GM21576 (cell line): ENCODE data around the gene BCLAF1.

Experiments used
- ATAC-seq: cut with Tn5 transposase; IDR thresholded peaks from one replicate; pipeline ENCODE4 v1.9.1; 2021; ENCODE audit warnings: mild to moderate bottlenecking, moderate library complexity; ENCODE audit not compliant: unreplicated experiment

BCLAF1 gene

GRCh38 chr6:136289579-136290409, at the start of gene BCLAF1:
Gene BCLAF1, minus strand, starts transcription at chr6:136289846. Its CDS starts 9,980 bp downstream, at chr6:136279866.
- ATAC-seq, result peak; percentile 93

GRCh38 chr6:136338486-136338885, 48.8 kb upstream of the BCLAF1 start:
- no peak for ATAC-seq

- ATAC-seq, result no peak
Observed at GRCh38 chr6:136337606-136338005, 48.0 kb upstream of the BCLAF1 start.

GRCh38 chr6:136337121-136337520, 47.5 kb upstream of the BCLAF1 start:
- ATAC-seq, result no peak

- ATAC-seq, result no peak
Observed at GRCh38 chr6:136335736-136336363, 46.2 kb upstream of the BCLAF1 start.

GRCh38 chr6:136334853-136335252, 45.2 kb upstream of the BCLAF1 start:
- no peak for ATAC-seq

- ATAC-seq, result no peak
Observed at GRCh38 chr6:136334465-136334846, 44.8 kb upstream of the BCLAF1 start.

- no peak for ATAC-seq
Observed at GRCh38 chr6:136333824-136334464, 44.3 kb upstream of the BCLAF1 start.

- no peak for ATAC-seq
Observed at GRCh38 chr6:136331461-136331860, 41.8 kb upstream of the BCLAF1 start.

- no peak for ATAC-seq
Observed at GRCh38 chr6:136330634-136331033, 41.0 kb upstream of the BCLAF1 start.

- no peak for ATAC-seq
Observed at GRCh38 chr6:136326038-136326553, 36.5 kb upstream of the BCLAF1 start.

GRCh38 chr6:136324686-136325380, 35.2 kb upstream of the BCLAF1 start:
- no peak for ATAC-seq

- ATAC-seq, result no peak
Observed at GRCh38 chr6:136323431-136324112, 33.9 kb upstream of the BCLAF1 start.

- no peak for ATAC-seq
Observed at GRCh38 chr6:136319732-136320131, 30.1 kb upstream of the BCLAF1 start.

- ATAC-seq, result no peak
Observed at GRCh38 chr6:136318676-136319075, 29.0 kb upstream of the BCLAF1 start.

- no peak for ATAC-seq
Observed at GRCh38 chr6:136317971-136318370, 28.3 kb upstream of the BCLAF1 start.

- ATAC-seq, result peak; percentile 73
Observed at GRCh38 chr6:136317021-136317694, 27.5 kb upstream of the BCLAF1 start.

GRCh38 chr6:136315594-136315993, 25.9 kb upstream of the BCLAF1 start:
- no peak for ATAC-seq

GRCh38 chr6:136312975-136313374, 23.3 kb upstream of the BCLAF1 start:
- ATAC-seq, result no peak

GRCh38 chr6:136309729-136310311, 20.2 kb upstream of the BCLAF1 start:
- ATAC-seq, result no peak
